Measurements from ENCODE around the gene KLHL22. TPM values are rescaled to one million over a fixed set of nuclear protein-coding genes. Genes with fewer than 3 reads are reported as not detected.
A peak's percentile ranks its signal among the peaks of the same experiment; 100 is the strongest.
"Not testable (repeated sequence)": the region's sequence is repeated elsewhere in the genome, so short reads cannot be mapped to it uniquely, and the experiment has no call there.

KLHL22 gene
- total RNA-seq, 1 donor: 29.6 TPM

DNA sequence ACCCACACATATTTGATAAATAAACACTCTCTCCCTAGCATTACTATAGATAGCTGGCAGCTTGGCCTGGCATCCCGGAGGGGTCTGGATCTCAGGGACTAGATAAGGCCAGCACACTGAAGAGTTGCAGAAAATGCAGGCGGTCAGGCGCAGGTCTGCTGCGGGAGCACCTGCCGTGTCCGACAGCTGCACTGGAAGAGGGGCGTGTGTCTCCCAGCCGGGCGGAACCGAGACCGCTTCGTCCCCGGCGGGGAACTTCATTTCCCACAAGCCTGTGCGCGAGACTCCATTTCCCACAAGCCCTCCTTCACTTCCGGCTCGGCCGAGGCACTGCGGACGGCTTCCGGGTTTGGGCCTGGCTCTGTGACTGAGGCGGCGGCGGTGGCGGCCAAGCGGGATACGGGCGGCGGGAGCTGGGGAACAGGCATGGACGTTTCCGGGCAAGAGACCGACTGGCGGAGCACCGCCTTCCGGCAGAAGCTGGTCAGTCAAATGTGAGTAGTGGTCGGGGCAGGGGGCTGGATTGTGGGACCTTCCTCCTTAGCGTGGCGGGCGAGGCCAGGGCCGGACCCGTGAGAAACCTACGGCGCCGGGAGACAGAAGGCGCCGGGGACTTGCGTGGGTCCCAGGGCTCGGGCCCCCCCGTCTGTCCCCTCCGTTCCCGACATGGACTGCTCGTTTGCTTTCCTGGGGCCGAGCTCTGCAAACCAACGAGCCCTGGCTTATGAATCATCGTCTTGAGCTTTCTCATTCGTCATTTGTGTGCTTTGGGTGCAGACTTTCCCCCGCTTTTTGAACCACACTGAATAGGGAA lies 11.9 kb upstream of the KLHL22 start, which contains the start of gene MED15:
TSS of gene MED15 (plus strand) at position 358 of the 814 bp plus-strand sequence. CDS start at position 427, 69 bp downstream.
- peak within 1 kb of the TSS; percentile 94 for H3K4me3 ChIP-seq (ENCODE audit: low read depth, low read length)
- DNase-seq (ENCODE audit: low read depth): peak; percentile 84
- TF ChIP-seq, protein P1, sequence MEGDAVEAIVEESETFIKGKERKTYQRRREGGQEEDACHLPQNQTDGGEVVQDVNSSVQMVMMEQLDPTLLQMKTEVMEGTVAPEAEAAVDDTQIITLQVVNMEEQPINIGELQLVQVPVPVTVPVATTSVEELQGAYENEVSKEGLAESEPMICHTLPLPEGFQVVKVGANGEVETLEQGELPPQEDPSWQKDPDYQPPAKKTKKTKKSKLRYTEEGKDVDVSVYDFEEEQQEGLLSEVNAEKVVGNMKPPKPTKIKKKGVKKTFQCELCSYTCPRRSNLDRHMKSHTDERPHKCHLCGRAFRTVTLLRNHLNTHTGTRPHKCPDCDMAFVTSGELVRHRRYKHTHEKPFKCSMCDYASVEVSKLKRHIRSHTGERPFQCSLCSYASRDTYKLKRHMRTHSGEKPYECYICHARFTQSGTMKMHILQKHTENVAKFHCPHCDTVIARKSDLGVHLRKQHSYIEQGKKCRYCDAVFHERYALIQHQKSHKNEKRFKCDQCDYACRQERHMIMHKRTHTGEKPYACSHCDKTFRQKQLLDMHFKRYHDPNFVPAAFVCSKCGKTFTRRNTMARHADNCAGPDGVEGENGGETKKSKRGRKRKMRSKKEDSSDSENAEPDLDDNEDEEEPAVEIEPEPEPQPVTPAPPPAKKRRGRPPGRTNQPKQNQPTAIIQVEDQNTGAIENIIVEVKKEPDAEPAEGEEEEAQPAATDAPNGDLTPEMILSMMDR (IDR thresholded peaks at IDR 0.05; ENCODE audit: insufficient read depth, low read length): no peak

DNA sequence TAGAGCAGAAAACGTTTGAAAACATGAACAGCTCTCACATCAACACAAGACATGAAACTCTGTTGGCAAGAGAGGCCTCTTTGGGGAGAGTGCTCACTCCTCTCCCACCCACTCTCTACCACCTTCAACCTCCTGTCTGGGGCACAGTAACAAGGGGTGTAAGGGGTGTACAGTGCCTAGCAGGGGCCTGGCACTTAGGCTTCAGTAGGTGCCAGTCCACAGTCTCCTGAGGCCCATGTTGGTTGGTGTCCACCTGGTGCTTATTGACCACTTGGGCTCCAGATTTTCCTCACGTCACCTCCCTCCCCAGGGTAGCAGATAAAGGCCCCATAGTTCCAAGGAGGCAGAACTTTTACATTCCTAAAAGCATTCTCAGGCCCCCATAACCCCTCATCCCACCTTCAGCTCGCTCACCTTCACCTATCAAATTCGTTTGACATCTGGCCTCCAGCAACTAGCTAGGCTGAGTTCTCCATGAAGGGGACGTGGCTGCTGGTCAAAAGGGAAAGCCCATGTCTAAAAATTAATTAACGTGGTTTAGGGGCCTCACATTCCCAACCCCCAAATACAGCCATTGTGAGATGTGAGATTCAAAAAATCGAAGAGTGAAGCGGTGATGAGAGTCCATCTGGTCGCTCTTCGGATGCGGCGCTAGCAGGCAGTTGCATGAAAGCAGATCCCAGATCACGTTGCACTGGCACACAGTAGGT lies 11.1 kb upstream of the KLHL22 start:
- H3K4me3 ChIP-seq (ENCODE audit: low read depth, low read length): peak overlapping the region; percentile 94
- no peak for DNase-seq (ENCODE audit: low read depth)
- TF ChIP-seq, protein P1 (IDR thresholded peaks at IDR 0.05; ENCODE audit: insufficient read depth, low read length): no peak

DNA sequence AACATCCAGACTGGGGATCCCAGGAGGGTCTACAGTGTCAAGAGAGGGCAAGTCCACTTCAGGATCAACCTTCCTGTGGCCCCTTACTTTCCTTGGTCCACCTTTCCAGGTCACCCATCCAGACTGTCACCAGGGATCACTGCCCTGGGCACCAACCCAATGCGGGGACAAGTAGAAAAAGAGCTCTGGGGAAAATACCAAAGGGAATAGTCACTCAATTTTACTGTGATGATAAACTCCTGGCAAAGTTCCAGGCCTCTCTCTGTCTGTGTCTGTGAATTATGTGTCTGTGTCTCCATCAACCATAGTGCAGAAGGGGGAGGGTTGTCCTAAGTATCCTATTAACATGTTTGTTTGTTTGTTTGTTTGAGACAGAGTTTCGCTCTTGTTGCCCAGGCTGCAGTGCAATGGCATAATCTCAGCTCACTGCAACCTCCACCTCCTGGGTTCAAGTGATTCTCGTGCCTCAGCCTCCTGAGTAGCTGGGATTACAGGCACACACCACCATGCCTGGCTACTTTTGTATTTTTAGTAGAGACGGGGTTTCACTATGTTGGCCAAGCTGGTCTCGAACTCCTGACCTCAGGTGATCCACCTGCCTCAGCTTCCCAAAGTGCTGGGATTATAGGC lies 8.8 kb upstream of the KLHL22 start:
- peak; percentile 57 for DNase-seq (ENCODE audit: low read depth)

DNA sequence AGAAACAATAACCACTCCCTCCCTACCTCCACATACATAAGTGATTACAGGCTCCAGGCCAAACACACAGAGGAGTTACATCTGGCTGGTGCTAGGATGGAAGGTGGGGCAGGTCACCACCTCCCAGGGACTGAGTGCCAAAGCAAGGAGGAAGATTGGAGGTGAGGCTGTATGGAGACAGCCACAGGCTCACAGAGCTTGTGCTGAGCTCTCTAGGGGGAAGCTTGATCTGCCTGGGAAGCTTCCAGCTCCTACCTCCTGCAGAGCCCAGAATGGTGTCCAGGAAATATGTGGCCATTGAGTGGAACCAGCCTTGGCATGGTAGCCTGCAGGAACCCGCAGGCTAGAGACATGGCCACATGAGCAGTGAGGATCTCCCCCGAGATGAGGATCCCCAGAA lies 8.2 kb upstream of the KLHL22 start:
- H3K4me3 ChIP-seq (ENCODE audit: low read depth, low read length): no peak overlapping the region
- no peak for DNase-seq (ENCODE audit: low read depth)

More for the DNA sequence above, 8.8 kb upstream of the KLHL22 start:
- not testable (repeated sequence) for H3K4me3 ChIP-seq (ENCODE audit: low read depth, low read length)

DNA sequence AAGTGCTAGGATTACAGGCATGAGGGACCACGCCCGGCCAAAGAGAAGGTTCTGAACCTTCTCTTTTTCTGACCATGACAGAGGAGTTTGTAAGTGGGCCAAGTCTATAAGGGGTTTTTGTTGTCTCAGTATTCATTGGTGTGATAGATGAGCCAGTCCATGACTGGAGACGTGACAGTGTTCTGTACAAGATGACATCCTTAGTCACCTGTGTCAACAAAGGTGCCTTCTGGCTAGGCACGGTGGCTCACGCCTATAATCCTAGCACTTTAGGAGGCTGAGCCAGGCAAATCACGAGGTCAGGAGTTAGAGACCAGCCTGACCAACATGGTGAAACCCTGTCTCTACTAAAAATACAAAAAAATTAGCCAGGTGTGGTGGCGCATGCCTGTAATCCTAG lies 4.2 kb upstream of the KLHL22 start:
- no peak for DNase-seq (ENCODE audit: low read depth)
- TF ChIP-seq, protein P1 (IDR thresholded peaks at IDR 0.05; ENCODE audit: insufficient read depth, low read length): no peak
- H3K4me3 ChIP-seq (ENCODE audit: low read depth, low read length): no peak overlapping the region

More for the DNA sequence above, 8.2 kb upstream of the KLHL22 start:
- TF ChIP-seq, protein P1 (IDR thresholded peaks at IDR 0.05; ENCODE audit: insufficient read depth, low read length): no peak

DNA sequence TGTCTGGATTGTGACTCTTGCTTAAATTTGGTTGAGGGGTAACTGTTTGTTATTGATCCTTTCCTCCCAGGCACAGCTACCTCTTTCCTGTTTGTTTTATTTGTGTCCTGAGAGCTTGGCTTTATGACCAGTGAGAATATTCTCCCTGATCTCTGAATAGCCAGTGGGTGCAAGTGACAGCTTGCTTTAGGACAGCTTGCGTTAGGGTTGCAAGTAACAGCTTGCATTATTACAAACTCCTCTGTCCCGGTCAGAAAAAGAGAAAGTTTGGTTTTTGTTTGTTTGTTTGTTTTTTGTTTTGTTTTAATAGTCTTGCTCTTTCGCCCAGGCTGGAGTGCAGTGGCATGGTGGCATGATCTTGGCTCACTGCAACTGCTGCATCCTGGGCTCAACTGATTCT lies 3.3 kb upstream of the KLHL22 start:
- no peak overlapping the region for H3K4me3 ChIP-seq (ENCODE audit: low read depth, low read length)
- no peak for DNase-seq (ENCODE audit: low read depth)
- TF ChIP-seq, protein P1 (IDR thresholded peaks at IDR 0.05; ENCODE audit: insufficient read depth, low read length): no peak

DNA sequence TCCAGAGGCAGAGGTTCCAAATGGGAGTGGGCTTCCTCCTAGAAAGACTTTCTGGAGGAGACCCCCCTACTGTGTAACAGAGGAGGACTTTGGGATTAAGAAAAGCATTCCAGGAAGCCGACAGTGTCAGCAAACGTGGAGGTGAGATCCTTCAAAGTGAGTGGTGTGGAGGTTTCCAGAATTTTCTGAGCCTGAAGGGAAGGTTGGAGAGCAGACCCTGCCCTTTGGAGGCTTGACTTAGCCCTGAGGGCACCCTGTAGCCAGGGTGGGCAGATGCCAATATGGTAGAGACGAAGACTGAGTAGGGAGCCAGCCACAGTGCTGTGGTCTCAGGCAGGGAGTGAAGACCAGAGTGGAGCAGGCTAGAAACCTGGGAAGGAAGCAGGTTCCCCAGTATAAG lies 1.8 kb upstream of the KLHL22 start:
- no peak for DNase-seq (ENCODE audit: low read depth)
- no peak overlapping the region for H3K4me3 ChIP-seq (ENCODE audit: low read depth, low read length)
- TF ChIP-seq, protein P1 (IDR thresholded peaks at IDR 0.05; ENCODE audit: insufficient read depth, low read length): no peak
